H1 (cell line): ENCODE results near the gene SNX30. TPM values are rescaled to one million over a fixed set of nuclear protein-coding genes. Genes with fewer than 3 reads are reported as not detected.

Experiments
- polyA plus RNA-seq, 7 experiments: library from polyadenylated mRNA; depleted of rRNA in 3 of 7; stranded (reverse) in 5 of 7; unstranded in 2 of 7; fragments of >200 nt in 5 of 7; fragments of 200-250 nt in 2 of 7; gene quantifications; 1 replicate in 5 of 7; 2 replicates in 1 of 7; 4 replicates in 1 of 7; pipeline versions ENCODE4 v1.2.1 to v1.2.3, GENCODE V29; 2011 to 2013; ENCODE audit warnings: missing spikeins in 2 of 7, mixed read lengths in 2 of 7
- total RNA-seq: library from RNA; stranded (reverse); fragmentation: NEBNext Ultra II Directional; extraction: Animal tissue kit (Norgen Biotek cat#: 25700); gene quantifications from 2 replicates; pipeline ENCODE4 v1.2.1, GENCODE V29; 2021
- TF ChIP-seq, protein P1 (sequence below), 3 experiments: IDR thresholded peaks; 1 replicate in 2 of 3; 2 replicates in 1 of 3; pipeline versions ENCODE4 v1.5.1 to v1.6.1; 2011; ENCODE audit warnings: low read length in 3 of 3, mild to moderate bottlenecking in 3 of 3, inconsistent platforms in 2 of 3, low read depth in 1 of 3, moderate library complexity in 1 of 3; ENCODE audit not compliant: insufficient read depth in 1 of 3; ENCODE audit errors: control extremely low read depth in 1 of 3
- TF ChIP-seq, protein P2 (sequence below): IDR thresholded peaks from 2 replicates; pipeline ENCODE4 v1.6.1; 2011; ENCODE audit warnings: low read length, improper control_type of control experiment

Gene SNX30
- total and polyA plus RNA-seq, 2 of the 8 experiments (the other 6 are each of a cell fraction or from before 2014, with no cell fraction given) = 4.0 to 12.2 TPM

DNA sequence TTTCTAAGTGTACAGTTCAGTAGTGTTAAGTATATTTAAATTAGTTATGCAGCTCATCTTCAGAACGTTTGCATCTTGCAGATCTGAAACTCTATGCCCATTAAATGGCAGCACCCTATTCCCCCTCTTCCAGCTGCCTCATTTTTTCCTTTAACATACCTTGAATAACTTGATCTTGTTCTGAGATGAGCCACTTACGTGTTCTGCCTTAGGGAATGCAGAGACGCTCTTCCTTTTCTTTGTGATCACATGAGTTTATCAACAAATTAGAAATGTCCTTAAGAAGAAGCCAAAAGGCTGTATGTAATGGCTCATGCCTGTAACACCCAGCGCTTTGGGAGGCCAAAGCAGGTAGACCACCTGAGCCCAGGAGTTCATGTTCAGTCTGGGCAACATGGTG, 82.5 kb downstream of the SNX30 start (continued):
- TF ChIP-seq, protein P1, sequence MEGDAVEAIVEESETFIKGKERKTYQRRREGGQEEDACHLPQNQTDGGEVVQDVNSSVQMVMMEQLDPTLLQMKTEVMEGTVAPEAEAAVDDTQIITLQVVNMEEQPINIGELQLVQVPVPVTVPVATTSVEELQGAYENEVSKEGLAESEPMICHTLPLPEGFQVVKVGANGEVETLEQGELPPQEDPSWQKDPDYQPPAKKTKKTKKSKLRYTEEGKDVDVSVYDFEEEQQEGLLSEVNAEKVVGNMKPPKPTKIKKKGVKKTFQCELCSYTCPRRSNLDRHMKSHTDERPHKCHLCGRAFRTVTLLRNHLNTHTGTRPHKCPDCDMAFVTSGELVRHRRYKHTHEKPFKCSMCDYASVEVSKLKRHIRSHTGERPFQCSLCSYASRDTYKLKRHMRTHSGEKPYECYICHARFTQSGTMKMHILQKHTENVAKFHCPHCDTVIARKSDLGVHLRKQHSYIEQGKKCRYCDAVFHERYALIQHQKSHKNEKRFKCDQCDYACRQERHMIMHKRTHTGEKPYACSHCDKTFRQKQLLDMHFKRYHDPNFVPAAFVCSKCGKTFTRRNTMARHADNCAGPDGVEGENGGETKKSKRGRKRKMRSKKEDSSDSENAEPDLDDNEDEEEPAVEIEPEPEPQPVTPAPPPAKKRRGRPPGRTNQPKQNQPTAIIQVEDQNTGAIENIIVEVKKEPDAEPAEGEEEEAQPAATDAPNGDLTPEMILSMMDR (IDR thresholded peaks at IDR 0.05; ENCODE audit: control extremely low read depth in 1 of 3, insufficient read depth in 1 of 3, low read depth in 1 of 3, low read length in 3 of 3) = no peak
- TF ChIP-seq, protein P2, sequence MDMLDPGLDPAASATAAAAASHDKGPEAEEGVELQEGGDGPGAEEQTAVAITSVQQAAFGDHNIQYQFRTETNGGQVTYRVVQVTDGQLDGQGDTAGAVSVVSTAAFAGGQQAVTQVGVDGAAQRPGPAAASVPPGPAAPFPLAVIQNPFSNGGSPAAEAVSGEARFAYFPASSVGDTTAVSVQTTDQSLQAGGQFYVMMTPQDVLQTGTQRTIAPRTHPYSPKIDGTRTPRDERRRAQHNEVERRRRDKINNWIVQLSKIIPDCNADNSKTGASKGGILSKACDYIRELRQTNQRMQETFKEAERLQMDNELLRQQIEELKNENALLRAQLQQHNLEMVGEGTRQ = no peak
